Osteocyte (in vitro differentiated cells): ENCODE results near the gene ATP6V1B1. TPM values are rescaled to one million over a fixed set of nuclear protein-coding genes. Genes with fewer than 3 reads are reported as not detected.
A peak's percentile ranks its signal among the peaks of the same experiment; 100 is the strongest.

ENCODE experiments used
- DNase-seq: peaks from one replicate; pipeline ENCODE4 v3.0.0; 2021; ENCODE audit warnings: mixed read lengths; ENCODE audit not compliant: unreplicated experiment; ENCODE audit errors: extremely low spot score
- H3K27ac Mint-ChIP-seq: one replicate; pipeline ENCODE4 v1.8.0; 2021; ENCODE audit warnings: mild to moderate bottlenecking, mixed read lengths; ENCODE audit not compliant: unreplicated experiment
- H3K27me3 Mint-ChIP-seq: one replicate; pipeline ENCODE4 v1.8.0; 2021; ENCODE audit warnings: mixed read lengths; ENCODE audit not compliant: unreplicated experiment
- H3K36me3 Mint-ChIP-seq: one replicate; pipeline ENCODE4 v1.8.0; 2021; ENCODE audit warnings: mixed read lengths; ENCODE audit not compliant: unreplicated experiment
- H3K4me1 Mint-ChIP-seq: one replicate; pipeline ENCODE4 v1.8.0; 2021; ENCODE audit warnings: mixed read lengths; ENCODE audit not compliant: unreplicated experiment
- H3K4me3 Mint-ChIP-seq: one replicate; pipeline ENCODE4 v1.8.0; 2021; ENCODE audit warnings: mild to moderate bottlenecking, moderate library complexity, mixed read lengths; ENCODE audit not compliant: unreplicated experiment
- H3K9me3 Mint-ChIP-seq: one replicate; pipeline ENCODE4 v1.8.0; 2021; ENCODE audit warnings: mixed read lengths; ENCODE audit not compliant: unreplicated experiment
- CTCF ChIP-seq: fragments of 200-600 bp; sonication (generic); IDR thresholded peaks from 2 replicates; pipeline ENCODE4 v1.5.0; 2021; ENCODE audit warnings: antibody characterized with exemption, mild to moderate bottlenecking, moderate library complexity
- total RNA-seq: library from RNA; stranded (reverse); gene quantifications from 2 replicates; pipeline ENCODE4 v1.2.1, GENCODE V29; 2021

The ATP6V1B1 gene
- total RNA-seq, 1 donor from 2014 or later = 6.3 TPM

DNA sequence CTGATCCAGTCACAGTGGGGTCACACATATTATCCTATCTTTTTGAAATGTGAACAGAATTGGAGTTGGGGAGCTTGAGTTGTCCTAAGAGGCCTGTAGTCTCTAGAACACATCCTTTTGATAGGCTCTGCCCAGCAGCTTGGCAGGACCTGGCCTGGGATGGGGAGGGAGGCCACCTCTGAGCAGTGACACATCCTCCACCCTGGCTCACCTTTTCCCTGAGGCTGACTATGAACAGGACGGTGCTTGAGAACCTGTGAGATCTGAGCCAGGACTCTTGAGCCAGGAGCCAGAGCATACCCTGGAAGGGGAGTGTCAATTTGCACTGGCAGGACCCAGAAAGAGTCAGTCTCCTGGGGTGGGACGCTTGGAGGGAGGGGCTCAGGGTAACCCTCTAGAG is 17.7 kb upstream of the ATP6V1B1 start:
- H3K9me3 Mint-ChIP-seq = peaks cover 4% of the 10 kb centered on the region
- peaks cover 3% of the 10 kb centered on the region for H3K36me3 Mint-ChIP-seq
- no peaks in the 10 kb centered on the region for H3K4me1 Mint-ChIP-seq
- H3K4me3 Mint-ChIP-seq = no peak overlapping the region
- TF ChIP-seq CTCF = no peak
- H3K27ac Mint-ChIP-seq = no peak overlapping the region
- no peaks in the 10 kb centered on the region for H3K27me3 Mint-ChIP-seq
- no peak for DNase-seq

GRCh38 chr2:70919672-70920366 is 15.9 kb upstream of the ATP6V1B1 start:
- Mint-ChIP-seq H3K27me3 (no peaks in the 10 kb centered on the region), H3K9me3 (peaks cover 4% of the 10 kb centered on the region), H3K4me3 (no peak overlapping the region), H3K36me3 (peaks cover 7% of the 10 kb centered on the region), H3K27ac (no peak overlapping the region), H3K4me1 (no peaks in the 10 kb centered on the region)
- peak; percentile 93 for TF ChIP-seq CTCF
- DNase-seq = peak; percentile 92

GRCh38 chr2:70920367-70920715 is 15.4 kb upstream of the ATP6V1B1 start:
- Mint-ChIP-seq H3K36me3 (peaks cover 7% of the 10 kb centered on the region), H3K9me3 (peaks cover 4% of the 10 kb centered on the region), H3K4me3 (no peak overlapping the region), H3K27ac (no peak overlapping the region), H3K27me3 (no peaks in the 10 kb centered on the region), H3K4me1 (no peaks in the 10 kb centered on the region)
- TF ChIP-seq CTCF = no peak
- DNase-seq = no peak

DNA sequence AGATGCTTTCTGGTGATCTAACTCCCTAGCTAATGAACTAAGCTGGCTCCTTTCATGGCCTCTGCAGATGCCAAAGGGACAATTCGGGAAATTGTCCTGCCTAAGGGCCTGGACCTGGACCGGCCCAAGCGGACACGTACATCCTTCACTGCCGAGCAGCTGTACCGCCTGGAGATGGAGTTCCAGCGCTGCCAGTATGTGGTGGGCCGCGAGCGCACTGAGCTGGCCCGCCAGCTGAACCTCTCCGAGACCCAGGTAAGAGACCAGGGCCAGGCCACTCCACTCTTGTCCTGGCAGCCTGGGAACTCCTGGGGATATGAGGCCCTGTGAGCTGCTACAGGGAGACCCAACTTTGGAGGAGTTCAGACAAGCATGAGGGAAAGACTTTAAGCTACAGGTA is 14.7 kb upstream of the ATP6V1B1 start:
- no peak for TF ChIP-seq CTCF
- no peak overlapping the region for H3K4me3 Mint-ChIP-seq
- DNase-seq = peak; percentile 66
- no peak overlapping the region for H3K27ac Mint-ChIP-seq
- no peaks in the 10 kb centered on the region for H3K27me3 Mint-ChIP-seq
- no peaks in the 10 kb centered on the region for H3K4me1 Mint-ChIP-seq
- H3K36me3 Mint-ChIP-seq = peaks cover 9% of the 10 kb centered on the region
- H3K9me3 Mint-ChIP-seq = peaks cover 4% of the 10 kb centered on the region

DNA sequence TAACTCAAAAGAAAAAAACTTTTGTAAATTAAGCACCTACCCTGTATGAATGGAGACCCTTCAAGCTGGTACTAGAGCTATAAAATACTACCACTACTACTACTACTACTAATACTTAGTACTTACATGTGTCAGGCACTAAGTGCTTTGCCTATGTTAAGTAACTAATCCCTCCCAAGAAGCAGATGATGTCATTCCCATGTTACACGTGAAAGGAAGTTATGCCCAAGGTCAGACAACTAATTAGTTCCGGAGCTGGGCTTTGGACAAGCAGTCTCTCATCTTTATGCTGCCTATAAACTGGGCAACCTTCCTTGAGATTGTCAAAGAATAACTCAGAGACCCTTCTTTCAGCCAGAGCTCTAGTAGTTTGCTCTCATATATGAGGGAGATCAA is 13.9 kb upstream of the ATP6V1B1 start:
- Mint-ChIP-seq H3K4me1 (no peaks in the 10 kb centered on the region), H3K4me3 (no peak overlapping the region), H3K9me3 (peaks cover 4% of the 10 kb centered on the region), H3K27ac (no peak overlapping the region), H3K36me3 (peaks cover 12% of the 10 kb centered on the region), H3K27me3 (no peaks in the 10 kb centered on the region)
- TF ChIP-seq CTCF = no peak
- no peak for DNase-seq
